GM12878 (cell line): ENCODE data around the gene BCOR. TPM values are rescaled to one million over a fixed set of nuclear protein-coding genes. Genes with fewer than 3 reads are reported as not detected.

ENCODE experiments used
- BCLAF1 ChIP-seq: fragments of 450-650 bp; IDR thresholded peaks from 2 replicates; pipeline ENCODE4 v1.6.1; 2017; ENCODE audit warnings: antibody characterized with exemption, mild to moderate bottlenecking, moderate library complexity
- EP300 ChIP-seq, 2 experiments: fragments of 150-350 bp in 1 of 2; IDR thresholded peaks; 2 replicates each; pipeline ENCODE4 v1.6.1; 2011 to 2012; ENCODE audit warnings: low read depth in 2 of 2, low read length in 2 of 2, borderline replicate concordance in 1 of 2, improper control_type of control experiment in 1 of 2, inconsistent platforms in 1 of 2; ENCODE audit not compliant: control insufficient read depth in 1 of 2
- IKZF1 ChIP-seq: fragments of 450-650 bp; conservative IDR thresholded peaks from 2 replicates; pipeline ENCODE4 v1.6.1; 2017; ENCODE audit warnings: antibody characterized with exemption, mild to moderate bottlenecking
- PAX8 ChIP-seq: fragments of 450-650 bp; IDR thresholded peaks from 2 replicates; pipeline ENCODE4 v1.6.1; 2017; ENCODE audit warnings: mild to moderate bottlenecking, moderate library complexity
- PML ChIP-seq: IDR thresholded peaks from 2 replicates; pipeline ENCODE4 v1.6.1; 2012; ENCODE audit warnings: low read length, inconsistent platforms
- POU2F2 ChIP-seq: IDR thresholded peaks from 3 replicates; pipeline ENCODE4 v1.6.1; 2011; ENCODE audit warnings: low read depth, mild to moderate bottlenecking, low read length, borderline replicate concordance
- RAD21 ChIP-seq: IDR thresholded peaks from 2 replicates; pipeline ENCODE4 v1.6.1; 2011; ENCODE audit warnings: mild to moderate bottlenecking, low read depth, low read length, moderate library complexity; ENCODE audit not compliant: insufficient read depth
- YY1 ChIP-seq: IDR thresholded peaks from 2 replicates; pipeline ENCODE4 v1.6.1; 2011; ENCODE audit warnings: low read depth, mild to moderate bottlenecking, low read length
- polyA plus RNA-seq, 11 experiments: library from polyadenylated mRNA; depleted of rRNA in 4 of 11; unstranded in 6 of 11; stranded (reverse) in 5 of 11; fragments of >200 nt; fragmentation: Nextera tagmentation in 4 of 11; fragmentation: Illumina TruSeq in 1 of 11; extraction: Ambion mirVana in 4 of 11; extraction: Trizol in 1 of 11; gene quantifications; 1 replicate in 1 of 11; 2 replicates in 10 of 11; pipeline versions ENCODE4 v1.2.1 to v1.2.3, GENCODE V29; 2011 to 2016; ENCODE audit warnings: inconsistent platforms in 2 of 11, missing spikeins in 2 of 11, low read depth in 1 of 11
- total RNA-seq, 4 experiments: library from RNA; depleted of rRNA in 3 of 4; stranded (reverse); fragments of >200 nt in 3 of 4; fragmentation: Illumina TruSeq in 1 of 4; extraction: Trizol in 1 of 4; gene quantifications; 2 replicates each; pipeline versions ENCODE4 v1.2.1 to v1.2.3, GENCODE V29; 2013 to 2021

Gene BCOR
- total and polyA plus RNA-seq, 10 of the 15 experiments (the other 5 are each of a cell fraction or from before 2014, with no cell fraction given) = 5.1 to 16.4 (median 10.1) TPM

DNA sequence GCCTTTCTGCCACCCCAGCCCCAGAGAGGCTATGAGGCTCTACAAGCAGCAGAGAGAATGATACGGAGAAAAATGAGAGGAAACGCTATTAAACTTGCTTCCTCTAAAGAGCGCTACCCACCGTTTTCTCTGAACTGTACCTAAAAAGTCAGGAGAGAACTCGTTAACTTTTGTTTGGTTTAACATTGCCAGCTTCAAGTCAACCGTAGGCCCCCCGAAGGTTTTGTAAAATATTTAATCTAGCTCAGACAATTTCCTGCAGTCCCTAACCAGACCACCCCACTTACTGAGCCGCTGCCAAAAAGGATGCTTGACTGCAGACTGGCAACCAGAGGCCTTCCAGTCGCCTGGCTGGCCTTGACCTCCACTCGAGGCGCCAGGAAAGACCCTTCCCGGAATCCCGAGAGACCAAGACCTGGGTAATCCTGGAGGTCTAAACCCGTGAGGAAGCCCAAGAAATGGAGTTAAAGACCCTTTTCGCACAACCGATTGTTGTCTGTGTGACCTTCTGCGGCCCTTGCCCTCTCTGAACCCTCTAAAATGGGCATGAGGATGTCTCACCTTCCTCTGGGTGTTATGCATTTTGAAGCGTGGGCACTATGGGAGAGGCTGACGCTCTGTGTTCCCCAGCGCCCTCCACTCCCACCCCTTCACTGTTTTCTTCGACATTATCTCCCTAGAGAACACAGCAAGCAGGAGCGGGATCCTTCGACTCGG, 86.3 kb downstream of the BCOR start (continued):
- TF ChIP-seq BCLAF1 (no peak), YY1 (no peak), PML (no peak), PAX8 (no peak), POU2F2 (no peak), EP300 (IDR thresholded peaks at IDR 0.05; ENCODE audit: borderline replicate concordance in 1 of 2, control insufficient read depth in 1 of 2, low read depth in 2 of 2, low read length in 2 of 2) (no peak), IKZF1 (no peak), RAD21 (no peak)
